Trophoblast cell (in vitro differentiated cells and primary cell): ENCODE data around the gene SERPINB1.

Experiments used
- DNase-seq, 2 donors: peaks; one replicate each; pipeline ENCODE4 v3.0.0-alpha.2; 2016
- H2AFZ ChIP-seq: 2 replicates; pipeline ENCODE4 v1.6.1; 2013; ENCODE audit warnings: low read length, moderate library complexity, mild to moderate bottlenecking; ENCODE audit not compliant: insufficient read depth, poor library complexity
- H2AK5ac ChIP-seq: 2 replicates; pipeline ENCODE4 v1.6.1; 2013; ENCODE audit warnings: mild to moderate bottlenecking, low read length
- H2BK120ac ChIP-seq: 2 replicates; pipeline ENCODE4 v1.6.1; 2013; ENCODE audit warnings: low read length, mild to moderate bottlenecking, moderate library complexity; ENCODE audit not compliant: insufficient read depth, poor library complexity
- H2BK12ac ChIP-seq: 2 replicates; pipeline ENCODE4 v1.6.1; 2013; ENCODE audit warnings: mild to moderate bottlenecking, low read length, moderate library complexity
- H2BK5ac ChIP-seq: 2 replicates; pipeline ENCODE4 v1.6.1; 2013; ENCODE audit warnings: low read length, low read depth, moderate library complexity, mild to moderate bottlenecking; ENCODE audit not compliant: poor library complexity
- H3K14ac ChIP-seq: 2 replicates; pipeline ENCODE4 v1.6.1; 2013; ENCODE audit warnings: mild to moderate bottlenecking, low read length
- H3K18ac ChIP-seq: 2 replicates; pipeline ENCODE4 v1.6.1; 2013; ENCODE audit warnings: mild to moderate bottlenecking, low read length
- H3K23ac ChIP-seq: 2 replicates; pipeline ENCODE4 v1.6.1; 2013; ENCODE audit warnings: low read length
- H3K27ac ChIP-seq: 2 replicates; pipeline ENCODE4 v1.5.1; 2013; ENCODE audit warnings: low read depth, mild to moderate bottlenecking, inconsistent platforms, low read length, moderate library complexity
- H3K27me3 ChIP-seq: 2 replicates; pipeline ENCODE4 v1.6.1; 2013; ENCODE audit warnings: inconsistent platforms, mild to moderate bottlenecking, low read length, moderate library complexity; ENCODE audit not compliant: insufficient read depth
- H3K36me3 ChIP-seq, 2 experiments: 1 replicate in 1 of 2; 2 replicates in 1 of 2; pipeline ENCODE4 v1.6.1; 2013; ENCODE audit warnings: low read length in 2 of 2, mild to moderate bottlenecking in 2 of 2, moderate library complexity in 1 of 2; ENCODE audit not compliant: insufficient read depth in 2 of 2, control insufficient read depth in 1 of 2
- H3K4ac ChIP-seq: 2 replicates; pipeline ENCODE4 v1.6.1; 2013; ENCODE audit warnings: low read depth, mild to moderate bottlenecking, low read length, moderate library complexity
- H3K4me1 ChIP-seq, 2 experiments: 1 replicate in 1 of 2; 2 replicates in 1 of 2; pipeline ENCODE4 v1.6.1; 2013; ENCODE audit warnings: low read length in 2 of 2, mild to moderate bottlenecking in 2 of 2, moderate library complexity in 1 of 2; ENCODE audit not compliant: insufficient read depth in 2 of 2, control insufficient read depth in 1 of 2
- H3K4me2 ChIP-seq: 2 replicates; pipeline ENCODE4 v1.6.1; 2013; ENCODE audit warnings: inconsistent platforms, mild to moderate bottlenecking, low read length, moderate library complexity
- H3K4me3 ChIP-seq: 2 replicates; pipeline ENCODE4 v1.5.1; 2013; ENCODE audit warnings: mild to moderate bottlenecking, low read depth, low read length, inconsistent platforms
- H3K79me1 ChIP-seq: one replicate; pipeline ENCODE4 v1.6.1; 2013; ENCODE audit warnings: low read length
- H3K79me2 ChIP-seq: 2 replicates; pipeline ENCODE4 v1.6.1; 2013; ENCODE audit warnings: low read length, mild to moderate bottlenecking; ENCODE audit not compliant: control insufficient read depth, insufficient read depth, poor library complexity
- H3K9ac ChIP-seq: 2 replicates; pipeline ENCODE4 v1.6.1; 2013; ENCODE audit warnings: mild to moderate bottlenecking, low read length
- H3K9me3 ChIP-seq: 2 replicates; pipeline ENCODE4 v1.6.1; 2013; ENCODE audit warnings: low read depth, mild to moderate bottlenecking, control low read depth, inconsistent platforms, low read length; ENCODE audit not compliant: insufficient read depth
- H4K12ac ChIP-seq: 2 replicates; pipeline ENCODE4 v1.6.1; 2013; ENCODE audit warnings: low read depth, mild to moderate bottlenecking, low read length, moderate library complexity
- H4K8ac ChIP-seq: 2 replicates; pipeline ENCODE4 v1.6.1; 2013; ENCODE audit warnings: low read depth, mild to moderate bottlenecking, low read length, moderate library complexity
- H4K91ac ChIP-seq: one replicate; pipeline ENCODE4 v1.6.1; 2013; ENCODE audit warnings: low read depth, mild to moderate bottlenecking, low read length, moderate library complexity
- WGBS: extraction: QIAGEN DNeasy Blood & Tissue Kit; methylation state at CpG from one replicate; pipeline ENCODE4 v1.1.7; 2013; ENCODE audit warnings: missing lambda C conversion rate; ENCODE audit not compliant: insufficient read length, insufficient coverage; ENCODE audit errors: extremely low coverage; 5-methylcytosine and 5-hydroxymethylcytosine counted together

SERPINB1 gene

DNA sequence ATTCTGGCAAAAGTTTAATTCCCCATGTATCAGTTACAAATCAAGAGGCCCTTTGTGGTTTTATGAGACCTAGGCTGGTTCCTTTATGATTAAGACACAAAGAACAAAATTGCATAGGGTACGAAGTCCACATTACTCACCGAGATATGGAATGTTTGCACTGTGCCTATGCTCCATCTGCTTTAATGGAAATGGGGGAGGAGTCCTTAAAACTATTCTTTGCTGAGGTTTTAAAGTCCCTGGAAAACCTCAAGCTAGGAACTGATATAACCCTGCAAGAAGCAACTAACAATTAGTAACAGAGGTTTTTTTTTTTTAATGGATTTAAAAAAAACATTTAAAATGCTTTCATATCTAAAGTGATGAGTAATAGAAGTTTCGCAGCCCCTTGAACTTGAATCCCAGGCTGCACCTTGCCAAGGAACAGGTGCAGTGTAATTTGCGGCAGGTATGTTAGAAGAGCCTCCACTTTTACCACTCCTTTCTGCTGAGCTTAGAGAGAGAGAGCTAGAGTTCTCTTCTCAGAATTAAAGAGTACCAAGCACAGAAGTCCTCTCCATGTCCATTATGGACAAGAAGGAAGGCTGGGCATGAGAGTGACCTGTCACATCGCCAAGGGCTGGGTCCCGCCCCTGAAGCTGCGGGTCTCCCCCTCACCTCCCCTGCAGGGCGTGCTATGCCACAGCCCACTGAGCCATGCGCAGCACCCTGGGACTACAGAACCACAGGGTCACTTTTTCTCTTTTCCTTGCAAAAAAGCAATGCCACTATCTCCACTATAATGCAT lies 2.3 kb downstream of the SERPINB1 start:
- no CpG with 5 or more reads among the region's 9 CpGs for WGBS
- no peak overlapping the region for H4K12ac ChIP-seq
- no peak overlapping the region for H2AFZ ChIP-seq

DNA sequence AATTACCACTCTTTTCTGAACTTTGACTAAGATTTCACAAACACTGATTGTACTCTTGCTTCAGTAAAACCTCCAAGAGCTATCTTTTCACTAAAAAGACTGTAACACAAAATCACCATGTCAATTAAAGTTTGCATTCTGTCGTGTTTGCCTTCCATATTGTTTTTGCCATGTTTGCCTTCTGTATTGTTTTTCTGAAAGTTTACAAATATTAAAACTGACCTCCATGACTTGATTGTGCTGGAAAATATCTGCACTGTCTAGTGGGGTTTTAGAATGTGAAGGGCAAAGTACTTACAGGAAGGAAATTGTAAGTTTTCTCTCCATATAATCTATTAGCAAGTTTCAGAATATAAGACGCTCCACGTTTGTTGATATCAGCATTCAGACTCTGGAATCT lies 3.4 kb downstream of the SERPINB1 start:
- DNase-seq: no peak
- Histone ChIP-seq H3K4me2 (no peak overlapping the region), H3K14ac (no peak overlapping the region), H2BK12ac (no peak overlapping the region), H3K18ac (no peak overlapping the region), H2AFZ (no peak overlapping the region), H3K27me3 (no peaks in the 10 kb centered on the region), H3K4ac (no peak overlapping the region), H3K36me3 (peaks cover 3 to 5% of the 10 kb centered on the region in 2 experiments), H3K79me2 (peaks cover 4% of the 10 kb centered on the region), H3K23ac (no peak overlapping the region), H3K9me3 (no peaks in the 10 kb centered on the region), H2BK120ac (no peak overlapping the region), H3K4me3 (no peak overlapping the region), H3K79me1 (peaks cover 15% of the 10 kb centered on the region), H2AK5ac (no peak overlapping the region), H3K9ac (no peak overlapping the region), H2BK5ac (no peak overlapping the region), H4K12ac (no peak overlapping the region), H3K4me1 (peaks cover 8 to 12% of the 10 kb centered on the region in 2 experiments), H4K8ac (no peak overlapping the region), H4K91ac (no peak overlapping the region), H3K27ac (no peak overlapping the region)
- WGBS: no CpG with 5 or more reads among the region's 3 CpGs

More for the DNA sequence above, 2.3 kb downstream of the SERPINB1 start:
- Histone ChIP-seq H3K9ac (no peak overlapping the region), H4K91ac (no peak overlapping the region), H3K4ac (no peak overlapping the region), H3K4me2 (no peak overlapping the region), H3K14ac (no peak overlapping the region), H3K18ac (no peak overlapping the region), H3K23ac (no peak overlapping the region), H2BK12ac (no peak overlapping the region), H3K79me1 (peaks cover 15% of the 10 kb centered on the region), H3K4me3 (no peak overlapping the region), H4K8ac (no peak overlapping the region), H3K79me2 (peaks cover 4% of the 10 kb centered on the region), H3K27ac (no peak overlapping the region), H2BK5ac (no peak overlapping the region), H3K9me3 (no peaks in the 10 kb centered on the region), H3K27me3 (no peaks in the 10 kb centered on the region), H3K36me3 (peaks cover 0 to 5% of the 10 kb centered on the region in 2 experiments), H2BK120ac (no peak overlapping the region), H3K4me1 (peaks cover 8 to 12% of the 10 kb centered on the region in 2 experiments), H2AK5ac (no peak overlapping the region)
- peak in 1 of 2 donors; percentile 39 for DNase-seq

DNA sequence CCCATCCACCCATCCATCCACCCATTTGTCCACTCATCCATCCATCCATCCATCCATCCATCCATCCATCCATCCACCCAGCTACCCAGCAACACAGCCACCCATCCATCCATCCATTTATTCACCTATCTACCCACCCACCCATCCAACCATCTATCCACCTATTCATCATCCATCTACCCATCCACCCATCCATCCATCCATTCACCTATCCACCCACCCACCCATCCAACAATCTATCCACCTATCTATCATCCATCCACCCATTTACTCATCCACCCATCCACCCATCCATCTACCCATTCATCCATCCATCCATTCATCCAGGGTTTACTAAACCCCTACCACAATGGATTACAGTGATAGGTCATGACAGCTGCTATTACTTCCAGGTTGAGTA lies 7.4 kb downstream of the SERPINB1 start:
- H3K27me3 ChIP-seq: no peaks in the 10 kb centered on the region
- no peak overlapping the region for H4K8ac ChIP-seq
- H3K36me3 ChIP-seq: peaks cover 3 to 5% of the 10 kb centered on the region in 2 experiments
- H2BK120ac ChIP-seq: no peak overlapping the region
- no peak for DNase-seq
- no peak overlapping the region for H4K12ac ChIP-seq
- H3K79me2 ChIP-seq: no peaks in the 10 kb centered on the region
- H2AK5ac ChIP-seq: no peak overlapping the region
- H3K14ac ChIP-seq: no peak overlapping the region
- no peak overlapping the region for H3K4me3 ChIP-seq
- H2BK12ac ChIP-seq: no peak overlapping the region
- no peak overlapping the region for H4K91ac ChIP-seq
- H3K4me2 ChIP-seq: no peak overlapping the region
- no peak overlapping the region for H3K23ac ChIP-seq
- no peak overlapping the region for H3K9ac ChIP-seq
- H2AFZ ChIP-seq: no peak overlapping the region
- no peaks in the 10 kb centered on the region for H3K79me1 ChIP-seq
- H3K9me3 ChIP-seq: no peaks in the 10 kb centered on the region
- H3K18ac ChIP-seq: no peak overlapping the region
- H2BK5ac ChIP-seq: no peak overlapping the region
- H3K4ac ChIP-seq: no peak overlapping the region
- no peaks in the 10 kb centered on the region for H3K4me1 ChIP-seq
- H3K27ac ChIP-seq: no peak overlapping the region

DNA sequence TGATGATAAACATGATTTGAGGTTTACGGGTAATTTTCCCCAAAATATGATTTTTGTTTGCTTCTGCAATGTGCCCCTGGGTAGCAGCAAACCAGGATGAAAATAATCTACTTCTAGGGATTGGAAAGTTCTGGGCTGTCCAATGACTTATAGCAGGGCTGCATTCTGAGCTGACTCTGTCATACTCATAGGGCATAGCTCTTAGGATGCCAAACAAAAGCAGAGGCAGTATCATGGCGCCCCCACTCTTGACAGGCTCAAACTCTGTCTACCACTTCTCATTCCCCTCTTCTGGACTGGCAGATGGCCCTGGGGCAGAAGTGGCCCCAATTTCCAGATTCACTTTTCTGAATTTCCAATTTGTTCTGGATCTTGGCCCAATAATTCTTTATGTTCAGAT lies 10.3 kb downstream of the SERPINB1 start:
- H4K12ac ChIP-seq: no peak overlapping the region
- no peak overlapping the region for H4K8ac ChIP-seq
- no peak overlapping the region for H2BK5ac ChIP-seq
- no CpG with 5 or more reads among the region's 2 CpGs for WGBS
- H3K79me2 ChIP-seq: no peaks in the 10 kb centered on the region
- no peak overlapping the region for H3K4me2 ChIP-seq
- no peak overlapping the region for H3K18ac ChIP-seq
- no peak overlapping the region for H2AK5ac ChIP-seq
- no peak overlapping the region for H3K9ac ChIP-seq
- H2AFZ ChIP-seq: no peak overlapping the region
- no peaks in the 10 kb centered on the region for H3K4me1 ChIP-seq
- no peak overlapping the region for H3K4ac ChIP-seq
- H2BK120ac ChIP-seq: no peak overlapping the region
- peaks cover 3% of the 10 kb centered on the region in 2 experiments for H3K36me3 ChIP-seq
- H2BK12ac ChIP-seq: no peak overlapping the region
- no peak for DNase-seq
- H3K23ac ChIP-seq: no peak overlapping the region
- H3K79me1 ChIP-seq: no peaks in the 10 kb centered on the region
- no peaks in the 10 kb centered on the region for H3K9me3 ChIP-seq
- H3K14ac ChIP-seq: no peak overlapping the region
- H3K27me3 ChIP-seq: no peaks in the 10 kb centered on the region
- H3K4me3 ChIP-seq: no peak overlapping the region
- H3K27ac ChIP-seq: no peak overlapping the region
- H4K91ac ChIP-seq: no peak overlapping the region
